Thyroid gland (tissue), 4 donors: ENCODE results near the gene NPY5R. TPM values are rescaled to one million over a fixed set of nuclear protein-coding genes. Genes with fewer than 3 reads are reported as not detected.

Source experiments
- DNase-seq, 2 donors: peaks; one replicate each; pipeline ENCODE4 v3.0.0-alpha.2; 2019
- H3K27ac ChIP-seq, 3 donors: fragments of 200-600 bp; sonication (generic); 1 replicate in 2 of 3; 2 replicates in 1 of 3; pipeline ENCODE4 v1.5.1; 2016 to 2019; ENCODE audit warnings: mild to moderate bottlenecking in 1 of 3, moderate library complexity in 1 of 3
- H3K27me3 ChIP-seq: fragments of 200-600 bp; sonication (generic); one replicate; pipeline ENCODE4 v1.5.1; 2019
- H3K36me3 ChIP-seq, 2 donors: fragments of 200-600 bp; sonication (generic); one replicate each; pipeline ENCODE4 v1.5.1; 2016 to 2019
- H3K4me1 ChIP-seq, 2 donors: fragments of 200-600 bp; sonication (generic); one replicate each; pipeline ENCODE4 v1.5.1; 2017 to 2019
- H3K4me3 ChIP-seq, 3 donors: fragments of 200-600 bp; sonication (generic); replicated peaks in 1 of 3; 1 replicate in 2 of 3; 2 replicates in 1 of 3; pipeline ENCODE4 v1.5.1; 2016; ENCODE audit warnings: mild to moderate bottlenecking in 1 of 3
- H3K9me3 ChIP-seq: fragments of 200-600 bp; sonication (generic); one replicate; pipeline ENCODE4 v1.5.1; 2017
- CTCF ChIP-seq, 6 experiments: fragments of 200-600 bp in 3 of 6; fragments of 450-650 bp in 3 of 6; sonication (generic) in 3 of 6; IDR thresholded peaks; one replicate each; pipeline ENCODE4 v1.5.1; 2016 to 2019; ENCODE audit warnings: antibody characterized with exemption in 6 of 6, mild to moderate bottlenecking in 2 of 6, inconsistent platforms in 1 of 6, moderate library complexity in 1 of 6
- POLR2A ChIP-seq, 2 donors: fragments of 450-650 bp; IDR thresholded peaks; one replicate each; pipeline ENCODE4 v1.6.1; 2017; ENCODE audit warnings: antibody characterized with exemption in 2 of 2, mild to moderate bottlenecking in 2 of 2, moderate library complexity in 1 of 2
- WGBS, 2 donors: methylation state at CpG; one replicate each; pipeline ENCODE4 v1.1.5; 2017; 5-methylcytosine and 5-hydroxymethylcytosine counted together
- intact Hi-C: fragments of 100-400 bp; cut with DNase I; formaldehyde crosslinking; loops from one replicate; pipeline ENCODE4 v1.15.1; 2023
- total RNA-seq, 4 donors: library from RNA; depleted of rRNA; stranded (reverse); fragments of >200 nt; gene quantifications; one replicate each; pipeline ENCODE4 v1.2.3, GENCODE V29; 2016

The NPY5R gene
- total RNA-seq, 4 donors from 2014 or later: 0.22 to 0.67 (median 0.54) TPM; not detected in 1

GRCh38 chr4:163335384-163335783, 8.3 kb upstream of the NPY5R start:
- intact Hi-C loops: loop anchor here (10.0 kb wide), 1 partner anchor 841 kb away; no protein-coding TSS in a partner anchor
- Histone ChIP-seq H3K4me1 (no peaks in the 10 kb centered on the region), H3K27ac (no peak overlapping the region), H3K9me3 (no peaks in the 10 kb centered on the region), H3K36me3 (no peaks in the 10 kb centered on the region), H3K27me3 (no peaks in the 10 kb centered on the region), H3K4me3 (no peak overlapping the region)
- WGBS, 2 donors: 92 to 95% methylated on average over 3 of the region's 3 CpGs
- TF ChIP-seq CTCF (IDR thresholded peaks at IDR 0.05) (no peak), POLR2A (IDR thresholded peaks at IDR 0.05) (no peak)
- no peak for DNase-seq

GRCh38 chr4:163344147-163345125, 744 bp downstream of the NPY5R start:
- Histone ChIP-seq H3K27me3 (peaks cover 6% of the 10 kb centered on the region), H3K36me3 (no peaks in the 10 kb centered on the region), H3K4me1 (peaks cover 0 to 13% of the 10 kb centered on the region in 2 donors), H3K4me3 (peak overlapping the region in 2 of 3 donors; percentile 28 to 31), H3K9me3 (no peaks in the 10 kb centered on the region), H3K27ac (peak overlapping the region; percentile 39 to 52 (median 51))
- DNase-seq: no peak
- intact Hi-C loops: no loop called here
- WGBS, 2 donors: 2 to 3% methylated on average over 38 to 42 of the region's 50 CpGs
- TF ChIP-seq CTCF (IDR thresholded peaks at IDR 0.05) (no peak), POLR2A (IDR thresholded peaks at IDR 0.05) (no peak)

GRCh38 chr4:163350672-163351071, 7.0 kb downstream of the NPY5R start:
- Histone ChIP-seq H3K4me1 (peaks cover 0 to 3% of the 10 kb centered on the region in 2 donors), H3K36me3 (no peaks in the 10 kb centered on the region), H3K27ac (no peak overlapping the region), H3K4me3 (no peak overlapping the region), H3K9me3 (no peaks in the 10 kb centered on the region), H3K27me3 (no peaks in the 10 kb centered on the region)
- TF ChIP-seq CTCF (IDR thresholded peaks at IDR 0.05) (no peak), POLR2A (IDR thresholded peaks at IDR 0.05) (no peak)
- intact Hi-C loops: no loop called here
- no peak for DNase-seq

- TF ChIP-seq CTCF (IDR thresholded peaks at IDR 0.05): no peak
- TF ChIP-seq POLR2A (IDR thresholded peaks at IDR 0.05): no peak
- DNase-seq: no peak
- Histone ChIP-seq H3K4me1 (peaks cover 0 to 3% of the 10 kb centered on the region in 2 donors), H3K9me3 (no peaks in the 10 kb centered on the region), H3K36me3 (no peaks in the 10 kb centered on the region), H3K27me3 (no peaks in the 10 kb centered on the region), H3K4me3 (no peak overlapping the region), H3K27ac (no peak overlapping the region)
- intact Hi-C loops: no loop called here
- 76 to 81% methylated on average over 3 of the region's 3 CpGs for WGBS, 2 donors
These were observed 9.4 kb downstream of the NPY5R start for GRCh38 chr4:163353054-163353453.

GRCh38 chr4:163356104-163356503, 12.4 kb downstream of the NPY5R start:
- Histone ChIP-seq H3K4me1 (no peaks in the 10 kb centered on the region), H3K27ac (no peak overlapping the region), H3K27me3 (no peaks in the 10 kb centered on the region), H3K9me3 (no peaks in the 10 kb centered on the region), H3K36me3 (no peaks in the 10 kb centered on the region), H3K4me3 (no peak overlapping the region)
- intact Hi-C loops: no loop called here
- DNase-seq: no peak
- TF ChIP-seq CTCF (IDR thresholded peaks at IDR 0.05) (no peak), POLR2A (IDR thresholded peaks at IDR 0.05) (no peak)
- 89 to 93% methylated on average over 1 of the region's 1 CpG for WGBS, 2 donors
